ENCODE data around the gene TNNT1.

DNA sequence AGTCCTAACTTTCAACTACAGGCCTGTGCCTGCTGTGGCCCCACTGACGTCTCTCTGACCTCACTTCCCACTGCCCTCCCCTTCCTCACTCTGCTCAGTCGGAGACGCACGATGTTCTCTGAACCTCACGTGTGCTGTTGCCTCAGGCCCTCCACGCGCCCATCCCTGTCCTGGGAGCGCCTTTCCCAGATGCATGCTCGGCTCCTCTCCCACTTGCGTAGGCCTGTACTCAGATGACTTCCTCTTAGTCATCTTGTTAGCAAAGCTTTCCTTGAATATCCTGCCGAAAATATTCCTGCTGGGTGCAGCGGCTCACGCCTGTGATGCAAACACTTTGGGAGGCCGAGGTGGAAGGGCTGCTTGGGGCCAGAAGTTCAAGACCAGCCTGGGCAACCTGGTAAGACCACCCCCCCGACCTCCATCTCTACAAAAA lies 40.4 kb upstream of the TNNT1 start:
- TF ChIP-seq POLR2A (IDR thresholded peaks at IDR 0.05) (no peak), EP300 (IDR thresholded peaks at IDR 0.05) (no peak), CTCF (IDR thresholded peaks at IDR 0.05) (no peak), POLR2AphosphoS5 (IDR thresholded peaks at IDR 0.05) (no peak)

All from upper lobe of left lung (tissue), 4 donors.